K562 (cell line): ENCODE results near the gene NR0B2. TPM values are rescaled to one million over a fixed set of nuclear protein-coding genes. Genes with fewer than 3 reads are reported as not detected.
A peak's percentile ranks its signal among the peaks of the same experiment; 100 is the strongest.

Source experiments
- AFF4 ChIP-seq: sonication (generic); formaldehyde crosslinking; IDR thresholded peaks from 2 replicates; pipeline ENCODE4 v1.8.0; 2023; ENCODE audit warnings: mild to moderate bottlenecking, missing genetic modification reagents
- ARID3A ChIP-seq: IDR thresholded peaks from 2 replicates; pipeline ENCODE4 v1.6.1; 2012; ENCODE audit warnings: low read depth, low read length, improper control_type of control experiment, borderline replicate concordance
- ATF3 ChIP-seq, 2 experiments: fragments of 450-650 bp in 1 of 2; sonication (generic) in 1 of 2; formaldehyde crosslinking in 1 of 2; IDR thresholded peaks in 1 of 2; conservative IDR thresholded peaks in 1 of 2; 2 replicates each; pipeline versions ENCODE4 v1.6.1 to v1.8.1; 2016 to 2023; ENCODE audit warnings: mild to moderate bottlenecking in 2 of 2, moderate library complexity in 2 of 2, inconsistent platforms in 1 of 2, missing genetic modification reagents in 1 of 2
- CGGBP1 ChIP-seq: fragments of 250-450 bp; sonication (Bioruptor Pico); IDR thresholded peaks from 2 replicates; pipeline ENCODE4 v1.9.0; 2021; ENCODE audit warnings: mild to moderate bottlenecking
- CXXC5 ChIP-seq: fragments of 250-450 bp; sonication (Bioruptor Pico); IDR thresholded peaks from 2 replicates; pipeline ENCODE4 v1.8.0; 2022; ENCODE audit warnings: inconsistent platforms, mild to moderate bottlenecking, moderate library complexity
- MED1 ChIP-seq: sonication (generic); formaldehyde crosslinking; IDR thresholded peaks from 2 replicates; pipeline ENCODE4 v1.8.1; 2023; ENCODE audit warnings: missing genetic modification reagents, borderline replicate concordance
- SMARCE1 ChIP-seq: fragments of 450-650 bp; IDR thresholded peaks from 2 replicates; pipeline ENCODE4 v1.7.1; 2016; ENCODE audit warnings: mild to moderate bottlenecking
- STAT6 ChIP-seq: sonication (generic); formaldehyde crosslinking; IDR thresholded peaks from 2 replicates; pipeline ENCODE4 v1.8.1; 2023; ENCODE audit warnings: mild to moderate bottlenecking, missing genetic modification reagents
- TAF15 ChIP-seq: fragments of 200-400 bp; formaldehyde crosslinking; IDR thresholded peaks from 2 replicates; pipeline ENCODE4 v1.6.1; 2017; ENCODE audit warnings: mild to moderate bottlenecking, low read depth, low read length, moderate library complexity
- VEZF1 ChIP-seq: fragments of 200-800 bp; sonication (Bioruptor generic); IDR thresholded peaks from 2 replicates; pipeline ENCODE4 v1.6.1; 2017; ENCODE audit warnings: missing genetic modification characterization, missing compliant biosample characterization
- ZNF431 ChIP-seq: sonication (generic); formaldehyde crosslinking; IDR thresholded peaks from 2 replicates; pipeline ENCODE4 v1.8.0; 2022; ENCODE audit warnings: mild to moderate bottlenecking, missing genetic modification reagents
- ZNF551 ChIP-seq: fragments of 250-450 bp; sonication (Bioruptor Pico); IDR thresholded peaks from 2 replicates; pipeline ENCODE4 v1.5.0; 2021; ENCODE audit warnings: mild to moderate bottlenecking, moderate library complexity
- ZNF584 ChIP-seq: fragments of 200-800 bp; sonication (Bioruptor generic); IDR thresholded peaks from 2 replicates; pipeline ENCODE4 v1.6.1; 2016; ENCODE audit warnings: low read depth, mild to moderate bottlenecking, missing genetic modification characterization, missing compliant biosample characterization
- polyA plus RNA-seq, 8 experiments: library from polyadenylated mRNA; depleted of rRNA in 4 of 8; stranded (reverse) in 5 of 8; unstranded in 3 of 8; fragments of >200 nt; fragmentation: Nextera tagmentation in 2 of 8; fragmentation: Illumina TruSeq in 1 of 8; extraction: Ambion mirVana in 2 of 8; extraction: Trizol in 1 of 8; gene quantifications; 2 replicates each; pipeline versions ENCODE4 v1.2.1 to v1.2.3, GENCODE V29; 2011 to 2014; ENCODE audit warnings: inconsistent platforms in 1 of 8, missing spikeins in 1 of 8
- total RNA-seq, 7 experiments: library from RNA; depleted of rRNA in 6 of 7; stranded (reverse); fragments of >200 nt in 6 of 7; fragmentation: Illumina TruSeq in 2 of 7; extraction: Trizol in 2 of 7; gene quantifications; 2 replicates each; pipeline versions ENCODE4 v1.2.1 to v1.2.3, GENCODE V29; 2011 to 2021; ENCODE audit warnings: low replicate concordance in 1 of 7

Gene NR0B2
- total and polyA plus RNA-seq, 9 of the 15 experiments (the other 6 are each of a cell fraction or from before 2014, with no cell fraction given), result not detected

- TF ChIP-seq CGGBP1 (no peak), VEZF1 (peak; percentile 67; the same call in 1 of the 2 replicates), ZNF551 (no peak), ZNF431 (CRISPR knock-in tag) (no peak), TAF15 (no peak), ATF3 (IDR thresholded peaks at IDR 0.05) (peak; percentile 85; the same call in 1 of the 2 replicates), ATF3 (CRISPR knock-in tag; conservative IDR thresholded peaks at IDR 0.05) (0 out of 2 replicates have a peak, but pooled peaks have one; percentile 17), ARID3A (no peak), MED1 (no peak), CXXC5 (CRISPR knock-in tag) (peak; percentile 99), STAT6 (CRISPR knock-in tag) (no peak), AFF4 (no peak), SMARCE1 (no peak; the same call in 1 of the 2 replicates), ZNF584 (CRISPR knock-in tag) (no peak)
Observed at GRCh38 chr1:26864610-26865480, 48.9 kb downstream of the NR0B2 start (continued).
